UCSD-AML1 (cell line): ENCODE measurements around the gene KTI12.

Experiments
- DNase-seq: peaks from one replicate; lab custom pipeline; 2025; ENCODE audit not compliant: unreplicated experiment; lab: John Stamatoyannopoulos, UW

The KTI12 gene

GRCh38 chr1:51989582-51990477 is 43.8 kb downstream of the KTI12 start:
- DNase-seq = no peak

DNA sequence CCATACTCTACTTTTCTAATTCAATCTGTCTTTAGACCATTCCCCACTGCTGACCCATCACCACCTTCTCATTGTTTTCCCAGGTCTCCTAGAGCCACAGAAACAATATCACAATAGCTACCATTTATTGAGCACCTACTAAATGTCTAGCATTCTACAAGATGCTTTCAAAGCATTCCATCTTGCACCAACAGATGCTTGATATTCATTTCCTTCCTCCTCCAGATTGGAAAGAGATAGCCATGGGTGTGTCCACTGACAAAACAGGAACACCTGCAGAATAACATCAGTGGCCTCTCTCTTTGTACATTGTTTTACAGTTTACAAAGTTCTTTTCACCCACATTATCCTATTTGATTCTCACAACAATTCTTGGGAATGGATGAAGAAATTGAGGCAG is 45.4 kb downstream of the KTI12 start:
- DNase-seq = no peak

GRCh38 chr1:51986718-51987117 is 46.9 kb downstream of the KTI12 start:
- DNase-seq = no peak

DNA sequence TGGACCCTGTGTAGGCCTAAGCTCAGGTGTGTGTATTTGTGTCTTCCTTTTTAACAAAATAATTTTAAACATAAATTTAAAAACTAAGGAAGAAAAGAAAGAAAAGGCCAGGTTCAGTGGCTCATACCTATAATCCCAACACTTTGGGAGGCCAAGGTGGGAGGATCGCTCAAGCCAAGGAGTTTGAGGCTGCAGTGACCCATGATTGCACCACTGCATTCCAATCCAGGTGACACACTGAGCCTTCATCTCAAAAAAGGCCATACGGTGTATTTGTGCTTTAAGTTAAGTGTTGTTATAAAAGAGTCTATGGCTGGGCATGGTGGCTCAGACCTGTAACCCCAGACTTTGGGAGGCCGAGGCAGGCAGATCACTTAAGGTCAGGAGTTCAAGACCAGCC is 51.4 kb downstream of the KTI12 start:
- DNase-seq = no peak
